Measurements from ENCODE around the gene SCUBE1. TPM values are rescaled to one million over a fixed set of nuclear protein-coding genes. Genes with fewer than 3 reads are reported as not detected.

Gene SCUBE1
- total RNA-seq, 1 experiment from 2014 or later: not detected

GRCh38 chr22:43235445-43236409, 107.4 kb downstream of the SCUBE1 start:
- H4K20me1 ChIP-seq (ENCODE audit: insufficient read depth): no peaks in the 10 kb centered on the region
- H3K27ac ChIP-seq: no peak overlapping the region
- TF ChIP-seq CTCF (conservative IDR thresholded peaks at IDR 0.05) (no peak), EZH2 (IDR thresholded peaks at IDR 0.05; ENCODE audit: low read depth) (no peak)
- no peaks in the 10 kb centered on the region for H3K9me3 ChIP-seq (ENCODE audit: insufficient read depth, low read depth)
- H3K79me2 ChIP-seq (ENCODE audit: low read depth): no peaks in the 10 kb centered on the region
- peaks cover 84% of the 10 kb centered on the region for H3K27me3 ChIP-seq (ENCODE audit: insufficient read depth, low read depth)
- DNase-seq: no peak
- H3K4me1 ChIP-seq (replicated peaks; ENCODE audit: insufficient read depth): no peaks in the 10 kb centered on the region
- H3F3A ChIP-seq (ENCODE audit: insufficient read depth, low read depth): no peaks in the 10 kb centered on the region
- no peak overlapping the region for H3K4me2 ChIP-seq
- H3K9me2 ChIP-seq (ENCODE audit: insufficient read depth): no peaks in the 10 kb centered on the region
- no peak overlapping the region for H2AFZ ChIP-seq
- CTCF ChIA-PET: no interaction called here
- H3K4me3 ChIP-seq: no peak overlapping the region
- BruUV-seq (replicated peaks): no TSS peak
- POLR2A ChIA-PET (ENCODE audit: unreplicated experiment): no interaction called here
- intact Hi-C loops (cut with micrococcal nuclease; ENCODE audit: unreplicated experiment): loop anchor here (10.0 kb wide), 1 partner anchor 451 kb away; no protein-coding TSS in a partner anchor
- H3K36me3 ChIP-seq (ENCODE audit: low read depth): no peaks in the 10 kb centered on the region

- CTCF ChIA-PET: interaction anchor here (0.7 kb wide), 1 partner anchor 318 kb away, joined by 3 read pairs; no protein-coding TSS in a partner anchor
- TF ChIP-seq CTCF (conservative IDR thresholded peaks at IDR 0.05) (no peak), EZH2 (IDR thresholded peaks at IDR 0.05; ENCODE audit: low read depth) (no peak)
- POLR2A ChIA-PET (ENCODE audit: unreplicated experiment): interaction anchor here (0.6 kb wide), 2 partner anchors 379 to 804 kb away, joined by 4 to 5 read pairs; no protein-coding TSS in a partner anchor
Observed at GRCh38 chr22:43234264-43234988, 108.7 kb downstream of the SCUBE1 start.

GRCh38 chr22:43233529-43233928, 109.6 kb downstream of the SCUBE1 start:
- no peaks in the 10 kb centered on the region for H3K36me3 ChIP-seq (ENCODE audit: low read depth)
- H3F3A ChIP-seq (ENCODE audit: insufficient read depth, low read depth): no peaks in the 10 kb centered on the region
- no TSS peak for BruUV-seq (replicated peaks)
- DNase-seq: no peak
- no peaks in the 10 kb centered on the region for H3K9me3 ChIP-seq (ENCODE audit: insufficient read depth, low read depth)
- no peaks in the 10 kb centered on the region for H3K4me1 ChIP-seq (replicated peaks; ENCODE audit: insufficient read depth)
- no peak for TF ChIP-seq CTCF (conservative IDR thresholded peaks at IDR 0.05)
- TF ChIP-seq EZH2 (IDR thresholded peaks at IDR 0.05; ENCODE audit: low read depth): no peak
- CTCF ChIA-PET: no interaction called here
- H3K4me2 ChIP-seq: no peak overlapping the region
- H4K20me1 ChIP-seq (ENCODE audit: insufficient read depth): no peaks in the 10 kb centered on the region
- H2AFZ ChIP-seq: no peak overlapping the region
- no peaks in the 10 kb centered on the region for H3K9me2 ChIP-seq (ENCODE audit: insufficient read depth)
- intact Hi-C loops (cut with micrococcal nuclease; ENCODE audit: unreplicated experiment): loop anchor here (5.0 to 10.0 kb wide), 2 partner anchors 39 to 449 kb away; no protein-coding TSS in a partner anchor
- H3K27me3 ChIP-seq (ENCODE audit: insufficient read depth, low read depth): peaks cover 62% of the 10 kb centered on the region
- POLR2A ChIA-PET (ENCODE audit: unreplicated experiment): interaction anchor here (0.6 kb wide), 1 partner anchor 378 kb away, joined by 4 read pairs; no protein-coding TSS in a partner anchor
- H3K27ac ChIP-seq: no peak overlapping the region
- H3K79me2 ChIP-seq (ENCODE audit: low read depth): no peaks in the 10 kb centered on the region
- H3K4me3 ChIP-seq: no peak overlapping the region

More at GRCh38 chr22:43234264-43234988, 108.7 kb downstream of the SCUBE1 start:
- H3K4me3 ChIP-seq: no peak overlapping the region
- H3K27me3 ChIP-seq (ENCODE audit: insufficient read depth, low read depth): peaks cover 71% of the 10 kb centered on the region
- H3K4me2 ChIP-seq: no peak overlapping the region
- DNase-seq: no peak
- no peak overlapping the region for H2AFZ ChIP-seq
- no TSS peak for BruUV-seq (replicated peaks)
- no peaks in the 10 kb centered on the region for H3K9me2 ChIP-seq (ENCODE audit: insufficient read depth)
- no peaks in the 10 kb centered on the region for H3K9me3 ChIP-seq (ENCODE audit: insufficient read depth, low read depth)
- no peaks in the 10 kb centered on the region for H3F3A ChIP-seq (ENCODE audit: insufficient read depth, low read depth)
- H3K27ac ChIP-seq: no peak overlapping the region
- no peaks in the 10 kb centered on the region for H4K20me1 ChIP-seq (ENCODE audit: insufficient read depth)
- H3K4me1 ChIP-seq (replicated peaks; ENCODE audit: insufficient read depth): no peaks in the 10 kb centered on the region
- H3K79me2 ChIP-seq (ENCODE audit: low read depth): no peaks in the 10 kb centered on the region
- H3K36me3 ChIP-seq (ENCODE audit: low read depth): no peaks in the 10 kb centered on the region
- intact Hi-C loops (cut with micrococcal nuclease; ENCODE audit: unreplicated experiment): loop anchor here (5.0 to 10.0 kb wide), 2 partner anchors 38 to 450 kb away; no protein-coding TSS in a partner anchor

Measured in PC-9 (cell line).